CD14-positive monocyte (primary cell): Measurements from ENCODE around the gene PLA2G1B. TPM values are rescaled to one million over a fixed set of nuclear protein-coding genes. Genes with fewer than 3 reads are reported as not detected.

Experiments
- DNase-seq, 3 donors: peaks; one replicate each; pipeline ENCODE4 v3.0.0-alpha.2; 2011 to 2022
- H2AFZ ChIP-seq: 2 replicates; pipeline ENCODE4 v1.6.0; 2012; ENCODE audit warnings: mild to moderate bottlenecking, low read depth, low read length, inconsistent platforms; ENCODE audit not compliant: insufficient read depth, poor library complexity, severe bottlenecking
- H3K27ac ChIP-seq, 2 donors: 1 replicate in 1 of 2; 2 replicates in 1 of 2; pipeline ENCODE4 v1.5.1; 2012 to 2013; ENCODE audit warnings: low read length in 2 of 2, control low read depth in 1 of 2, inconsistent platforms in 1 of 2, low read depth in 1 of 2, mild to moderate bottlenecking in 1 of 2
- H3K27me3 ChIP-seq, 2 donors: one replicate each; pipeline versions ENCODE4 v1.6.0 to v1.6.1; 2011 to 2013; ENCODE audit warnings: low read length in 2 of 2; ENCODE audit not compliant: control insufficient read depth in 2 of 2, insufficient read depth in 2 of 2
- H3K36me3 ChIP-seq, 2 donors: replicated peaks in 1 of 2; 1 replicate in 1 of 2; 2 replicates in 1 of 2; pipeline versions ENCODE4 v1.5.1 to v1.6.1; 2012 to 2013; ENCODE audit warnings: low read length in 2 of 2, control low read depth in 1 of 2, inconsistent platforms in 1 of 2, mild to moderate bottlenecking in 1 of 2; ENCODE audit not compliant: insufficient read depth in 2 of 2, control insufficient read depth in 1 of 2
- H3K4me1 ChIP-seq, 2 donors: 1 replicate in 1 of 2; 2 replicates in 1 of 2; pipeline versions ENCODE4 v1.5.1 to v1.6.1; 2012 to 2013; ENCODE audit warnings: low read length in 2 of 2, control low read depth in 1 of 2, inconsistent platforms in 1 of 2, mild to moderate bottlenecking in 1 of 2, moderate library complexity in 1 of 2; ENCODE audit not compliant: insufficient read depth in 2 of 2, control insufficient read depth in 1 of 2
- H3K4me2 ChIP-seq: replicated peaks from 2 replicates; pipeline ENCODE3; 2012; ENCODE audit warnings: low read length, moderate library complexity, mild to moderate bottlenecking; ENCODE audit not compliant: poor library complexity, severe bottlenecking; ENCODE audit errors: extremely low read depth
- H3K4me3 ChIP-seq, 3 experiments: fragments of 200-600 bp in 1 of 3; sonication (generic) in 1 of 3; replicated peaks in 1 of 3; 1 replicate in 2 of 3; 2 replicates in 1 of 3; pipeline ENCODE4 v1.5.1; 2011 to 2013; ENCODE audit warnings: low read length in 3 of 3, mild to moderate bottlenecking in 3 of 3, control low read depth in 2 of 3, low read depth in 2 of 3, inconsistent platforms in 1 of 3, moderate library complexity in 1 of 3
- H3K79me2 ChIP-seq: 2 replicates; pipeline ENCODE4 v1.6.0; 2012; ENCODE audit warnings: mild to moderate bottlenecking, control low read depth, inconsistent platforms, low read length, moderate library complexity; ENCODE audit not compliant: insufficient read depth
- H3K9ac ChIP-seq: 2 replicates; pipeline ENCODE4 v1.6.0; 2017; ENCODE audit warnings: low read length, mild to moderate bottlenecking; ENCODE audit not compliant: insufficient read depth, poor library complexity, severe bottlenecking
- H3K9me3 ChIP-seq, 2 donors: replicated peaks in 1 of 2; 1 replicate in 1 of 2; 2 replicates in 1 of 2; pipeline versions ENCODE4 v1.5.1 to v1.6.1; 2012 to 2013; ENCODE audit warnings: low read length in 2 of 2, control low read depth in 1 of 2; ENCODE audit not compliant: control insufficient read depth in 1 of 2, insufficient read depth in 1 of 2
- H4K20me1 ChIP-seq: 2 replicates; pipeline ENCODE4 v1.6.0; 2012; ENCODE audit warnings: mild to moderate bottlenecking, low read length, control low read depth, moderate library complexity; ENCODE audit not compliant: insufficient read depth
- H3K27ac Mint-ChIP-seq, 7 donors: one replicate each; pipeline ENCODE4 v1.8.0; 2020; ENCODE audit warnings: mild to moderate bottlenecking in 7 of 7, mixed read lengths in 7 of 7, moderate library complexity in 6 of 7, inconsistent platforms in 2 of 7
- H3K27me3 Mint-ChIP-seq, 3 donors: one replicate each; pipeline ENCODE4 v1.8.0; 2021 to 2022; ENCODE audit warnings: low read depth in 3 of 3, mild to moderate bottlenecking in 3 of 3, mixed read lengths in 3 of 3, moderate library complexity in 3 of 3, inconsistent platforms in 1 of 3
- H3K36me3 Mint-ChIP-seq, 2 donors: one replicate each; pipeline ENCODE4 v1.8.0; 2020; ENCODE audit warnings: mixed read lengths in 2 of 2, inconsistent platforms in 1 of 2, mild to moderate bottlenecking in 1 of 2
- H3K4me1 Mint-ChIP-seq: one replicate; pipeline ENCODE4 v1.8.0; 2020; ENCODE audit warnings: mild to moderate bottlenecking, mixed read lengths
- H3K4me3 Mint-ChIP-seq, 2 donors: one replicate each; pipeline ENCODE4 v1.8.0; 2020; ENCODE audit warnings: mild to moderate bottlenecking in 2 of 2, mixed read lengths in 2 of 2, moderate library complexity in 1 of 2
- H3K9me3 Mint-ChIP-seq, 7 donors: one replicate each; pipeline ENCODE4 v1.8.0; 2020 to 2022; ENCODE audit warnings: mixed read lengths in 7 of 7, mild to moderate bottlenecking in 6 of 7, moderate library complexity in 6 of 7, inconsistent platforms in 2 of 7
- WGBS: methylation state at CpG from one replicate; pipeline ENCODE4 v1.1.5; 2013; ENCODE audit warnings: missing lambda C conversion rate; ENCODE audit not compliant: insufficient coverage; 5-methylcytosine and 5-hydroxymethylcytosine counted together
- intact Hi-C, 2 donors: fragments of 100-400 bp; cut with micrococcal nuclease; formaldehyde crosslinking; loops; one replicate each; pipeline versions ENCODE4 v1.15.0 to v1.15.1; 2023
- polyA plus RNA-seq, 3 donors: library from polyadenylated mRNA; depleted of rRNA in 1 of 3; unstranded in 2 of 3; stranded (reverse) in 1 of 3; fragments of 300-500 nt in 2 of 3; fragments of >200 nt in 1 of 3; fragmentation: Illumina TruSeq in 2 of 3; gene quantifications; 1 replicate in 2 of 3; 2 replicates in 1 of 3; pipeline ENCODE4 v1.2.3, GENCODE V29; 2012 to 2021
- TF ChIP-seq, protein P1 (sequence below): fragments of 200-600 bp; IDR thresholded peaks from one replicate; pipeline ENCODE4 v1.8.0; 2022; ENCODE audit warnings: antibody characterized with exemption, mild to moderate bottlenecking

PLA2G1B gene
- polyA plus RNA-seq, 3 donors = not detected

DNA sequence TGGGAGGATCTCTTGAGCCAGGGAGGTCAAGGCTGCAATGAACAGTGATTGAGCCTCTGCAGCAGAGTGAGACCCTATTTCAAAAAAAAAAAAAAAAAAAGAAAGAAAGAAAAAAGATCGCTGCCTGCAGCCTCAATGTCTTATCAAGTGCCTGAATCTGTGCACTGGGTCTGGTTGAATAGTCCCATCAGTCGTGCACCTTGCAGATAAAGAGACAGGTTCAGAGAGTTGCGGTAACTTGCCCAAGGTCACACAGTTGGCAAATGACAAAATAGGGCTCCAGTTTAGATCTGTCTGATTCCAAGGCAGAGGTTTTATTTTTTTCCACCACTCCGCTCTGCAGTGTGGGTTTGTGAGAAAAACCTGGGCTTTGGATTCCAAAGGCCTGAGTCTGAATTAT lies 649 bp upstream of the PLA2G1B start:
- Histone ChIP-seq H3K4me2 (no peak overlapping the region), H2AFZ (no peak overlapping the region), H3K27me3 (no peaks in the 10 kb centered on the region), H3K9ac (no peak overlapping the region), H3K9me3 (no peaks in the 10 kb centered on the region), H3K4me1 (peaks cover 6% of the 10 kb centered on the region in 2 donors), H3K27ac (no peak overlapping the region), H4K20me1 (no peaks in the 10 kb centered on the region), H3K36me3 (no peaks in the 10 kb centered on the region), H3K4me3 (no peak overlapping the region), H3K79me2 (no peaks in the 10 kb centered on the region)
- H3K27ac Mint-ChIP-seq = no peak overlapping the region
- H3K4me1 Mint-ChIP-seq = peaks cover 7% of the 10 kb centered on the region
- DNase-seq = no peak
- no peaks in the 10 kb centered on the region for H3K9me3 Mint-ChIP-seq
- WGBS = 93% methylated on average over 3 of the region's 4 CpGs
- TF ChIP-seq, protein P1, sequence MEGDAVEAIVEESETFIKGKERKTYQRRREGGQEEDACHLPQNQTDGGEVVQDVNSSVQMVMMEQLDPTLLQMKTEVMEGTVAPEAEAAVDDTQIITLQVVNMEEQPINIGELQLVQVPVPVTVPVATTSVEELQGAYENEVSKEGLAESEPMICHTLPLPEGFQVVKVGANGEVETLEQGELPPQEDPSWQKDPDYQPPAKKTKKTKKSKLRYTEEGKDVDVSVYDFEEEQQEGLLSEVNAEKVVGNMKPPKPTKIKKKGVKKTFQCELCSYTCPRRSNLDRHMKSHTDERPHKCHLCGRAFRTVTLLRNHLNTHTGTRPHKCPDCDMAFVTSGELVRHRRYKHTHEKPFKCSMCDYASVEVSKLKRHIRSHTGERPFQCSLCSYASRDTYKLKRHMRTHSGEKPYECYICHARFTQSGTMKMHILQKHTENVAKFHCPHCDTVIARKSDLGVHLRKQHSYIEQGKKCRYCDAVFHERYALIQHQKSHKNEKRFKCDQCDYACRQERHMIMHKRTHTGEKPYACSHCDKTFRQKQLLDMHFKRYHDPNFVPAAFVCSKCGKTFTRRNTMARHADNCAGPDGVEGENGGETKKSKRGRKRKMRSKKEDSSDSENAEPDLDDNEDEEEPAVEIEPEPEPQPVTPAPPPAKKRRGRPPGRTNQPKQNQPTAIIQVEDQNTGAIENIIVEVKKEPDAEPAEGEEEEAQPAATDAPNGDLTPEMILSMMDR = no peak
- H3K27me3 Mint-ChIP-seq = peaks cover 4 to 10% (median 7%) of the 10 kb centered on the region in 3 donors
- no peaks in the 10 kb centered on the region for H3K36me3 Mint-ChIP-seq
- intact Hi-C loops = no loop called here
- no peak overlapping the region for H3K4me3 Mint-ChIP-seq

DNA sequence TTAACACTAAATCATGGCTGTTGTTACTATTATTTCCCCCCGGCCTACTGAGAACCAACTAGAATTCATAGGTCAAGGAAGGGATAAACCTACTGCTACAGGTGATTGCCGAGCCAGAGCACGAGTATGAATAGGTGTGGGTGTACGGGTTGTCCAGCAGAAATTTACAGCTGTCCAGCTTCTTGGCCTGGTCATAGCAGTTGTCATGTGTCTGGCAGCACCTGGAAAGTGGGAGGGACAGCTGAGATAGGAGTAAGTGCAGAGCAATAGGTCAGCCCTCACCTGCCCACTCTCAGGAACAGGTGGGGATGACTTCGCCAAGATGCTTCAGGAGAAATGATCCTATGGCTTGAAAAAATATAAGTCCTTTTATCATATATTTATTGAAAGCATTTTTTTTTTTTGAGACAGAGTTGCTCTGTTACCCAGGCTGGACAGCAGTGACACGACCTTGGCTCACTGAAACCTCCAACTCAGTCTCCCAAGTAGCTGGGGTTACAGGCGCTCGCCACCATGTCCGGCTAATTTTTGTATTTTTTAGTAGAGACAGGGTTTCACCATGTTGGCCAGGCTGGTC lies 2.6 kb downstream of the PLA2G1B start:
- no peaks in the 10 kb centered on the region for H3K27me3 ChIP-seq
- Mint-ChIP-seq H3K4me1 (peaks cover 7% of the 10 kb centered on the region), H3K4me3 (no peak overlapping the region), H3K27ac (no peak overlapping the region), H3K36me3 (no peaks in the 10 kb centered on the region), H3K27me3 (peaks cover 4 to 11% (median 8%) of the 10 kb centered on the region in 3 donors), H3K9me3 (no peaks in the 10 kb centered on the region)
- no peaks in the 10 kb centered on the region for H4K20me1 ChIP-seq
- DNase-seq = no peak
- peaks cover 6% of the 10 kb centered on the region in 2 donors for H3K4me1 ChIP-seq
- H3K36me3 ChIP-seq = no peaks in the 10 kb centered on the region
- intact Hi-C loops = no loop called here
- no peak overlapping the region for H3K4me2 ChIP-seq
- no peak overlapping the region for H3K27ac ChIP-seq
- H3K79me2 ChIP-seq = no peaks in the 10 kb centered on the region
- WGBS = 89% methylated on average over 3 of the region's 9 CpGs
- no peak overlapping the region for H2AFZ ChIP-seq
- H3K4me3 ChIP-seq = no peak overlapping the region
- H3K9ac ChIP-seq = no peak overlapping the region
- no peaks in the 10 kb centered on the region for H3K9me3 ChIP-seq
- TF ChIP-seq, protein P1 = no peak
